PC-3 (cell line): Measurements from ENCODE around the gene SPARCL1. TPM values are rescaled to one million over a fixed set of nuclear protein-coding genes. Genes with fewer than 3 reads are reported as not detected.
A peak's percentile ranks its signal among the peaks of the same experiment; 100 is the strongest.

ENCODE experiments used
- ATAC-seq: fragments of 200-7000 bp; cut with Tn5 transposase; 2 replicates; pipeline ENCODE4 v1.9.1; 2020; ENCODE audit warnings: mild to moderate bottlenecking, moderate library complexity
- BruUV-seq: library from RNA; stranded (reverse); fragments of 400-500 nt; replicated peaks from 2 replicates; lab custom pipeline; 2021; lab: Mats Ljungman, UMichigan
- CTCF ChIA-PET: fragments of 300-600 bp; sonication (Branson Sonifier 250); formaldehyde crosslinking; loops from one replicate; lab custom pipeline; 2022; ENCODE audit warnings: antibody characterized with exemption; lab: Charles Lee
- POLR2A ChIA-PET: fragments of 300-600 bp; sonication (Branson Sonifier 250); formaldehyde crosslinking; loops from one replicate; lab custom pipeline; 2022; ENCODE audit warnings: antibody characterized with exemption; ENCODE audit not compliant: unreplicated experiment; lab: Charles Lee
- DNase-seq: peaks from one replicate; pipeline ENCODE4 v3.0.0-alpha.2; 2015
- H2AFZ ChIP-seq: fragments of 300-600 bp; sonication (generic); 2 replicates; pipeline ENCODE4 v1.6.0; 2016; ENCODE audit warnings: antibody characterized with exemption, low read length
- H3F3A ChIP-seq: fragments of 300-600 bp; sonication (generic); one replicate; pipeline ENCODE4 v1.6.0; 2017; ENCODE audit warnings: antibody characterized with exemption, low read length, control low read depth, mild to moderate bottlenecking; ENCODE audit not compliant: unreplicated experiment
- H3K27ac ChIP-seq: fragments of 300-600 bp; sonication (generic); 2 replicates; pipeline ENCODE4 v1.5.1; 2016; ENCODE audit warnings: mild to moderate bottlenecking, low read length
- H3K27me3 ChIP-seq: fragments of 300-600 bp; sonication (generic); 2 replicates; pipeline ENCODE4 v1.6.1; 2016; ENCODE audit warnings: low read length, mixed read lengths
- H3K36me3 ChIP-seq: fragments of 300-600 bp; sonication (generic); 2 replicates; pipeline ENCODE4 v1.6.1; 2016; ENCODE audit warnings: low read depth, mixed run types, low read length, mixed read lengths
- H3K4me1 ChIP-seq: fragments of 300-600 bp; sonication (generic); 2 replicates; pipeline ENCODE4 v1.5.1; 2016; ENCODE audit warnings: low read length; ENCODE audit not compliant: insufficient read depth
- H3K4me2 ChIP-seq: fragments of 300-600 bp; sonication (generic); 2 replicates; pipeline ENCODE4 v1.6.0; 2016; ENCODE audit warnings: low read length
- H3K4me3 ChIP-seq: fragments of 300-600 bp; sonication (generic); 2 replicates; pipeline ENCODE4 v1.5.1; 2016; ENCODE audit warnings: mild to moderate bottlenecking, low read length, mixed read lengths
- H3K79me2 ChIP-seq: fragments of 300-600 bp; sonication (generic); 2 replicates; pipeline ENCODE4 v1.6.1; 2017; ENCODE audit warnings: low read length, mixed read lengths
- H3K9ac ChIP-seq: fragments of 300-600 bp; sonication (generic); 2 replicates; pipeline ENCODE4 v1.6.0; 2016; ENCODE audit warnings: mild to moderate bottlenecking, low read length
- H3K9me2 ChIP-seq: fragments of 300-600 bp; sonication (generic); replicated peaks from 2 replicates; pipeline ENCODE4 v1.6.1; 2016; ENCODE audit warnings: mixed run types, low read length, mixed read lengths
- H3K9me3 ChIP-seq: fragments of 300-600 bp; sonication (generic); 2 replicates; pipeline ENCODE4 v1.6.1; 2016; ENCODE audit warnings: low read length, mixed read lengths
- H4K20me1 ChIP-seq: fragments of 300-600 bp; sonication (generic); 2 replicates; pipeline ENCODE4 v1.6.1; 2016; ENCODE audit warnings: low read length, mixed read lengths
- CTCF ChIP-seq: fragments of 300-600 bp; sonication (generic); conservative IDR thresholded peaks from 2 replicates; pipeline ENCODE4 v1.5.1; 2017; ENCODE audit warnings: antibody characterized with exemption, low read depth, mild to moderate bottlenecking, low read length
- EZH2 ChIP-seq: fragments of 300-600 bp; sonication (generic); IDR thresholded peaks from one replicate; pipeline ENCODE4 v1.6.1; 2017; ENCODE audit warnings: antibody characterized with exemption, mild to moderate bottlenecking, low read length; ENCODE audit not compliant: unreplicated experiment
- EZH2phosphoT487 ChIP-seq: fragments of 300-600 bp; sonication (generic); IDR thresholded peaks from 2 replicates; pipeline ENCODE4 v1.6.1; 2018; ENCODE audit warnings: mild to moderate bottlenecking, antibody characterized with exemption, low read length, borderline replicate concordance
- intact Hi-C: fragments of 100-400 bp; cut with micrococcal nuclease; formaldehyde crosslinking; loops from 2 replicates; pipeline ENCODE4 v1.9.0; 2023
- total RNA-seq: library from RNA; depleted of rRNA; stranded (reverse); fragments of >200 nt; gene quantifications from 2 replicates; pipeline ENCODE4 v1.2.3, GENCODE V29; 2014

SPARCL1 gene
- total RNA-seq, 1 experiment from 2014 or later: not detected

GRCh38 chr4:87567191-87567590, 38.0 kb upstream of the SPARCL1 start:
- CTCF ChIA-PET: no interaction called here
- Histone ChIP-seq H3K4me1 (peaks cover 24% of the 10 kb centered on the region), H3K4me2 (peak overlapping the region; percentile 47), H3K9me3 (no peaks in the 10 kb centered on the region), H3K27me3 (no peaks in the 10 kb centered on the region), H3K9ac (no peak overlapping the region), H3K9me2 (no peaks in the 10 kb centered on the region), H3K4me3 (no peak overlapping the region), H2AFZ (no peak overlapping the region), H3K79me2 (no peaks in the 10 kb centered on the region), H3K27ac (peak overlapping the region; percentile 24), H3K36me3 (no peaks in the 10 kb centered on the region), H4K20me1 (no peaks in the 10 kb centered on the region), H3F3A (no peaks in the 10 kb centered on the region)
- no peak for TF ChIP-seq EZH2
- no peak for TF ChIP-seq CTCF
- TF ChIP-seq EZH2phosphoT487: no peak
- intact Hi-C loops: no loop called here
- POLR2A ChIA-PET: interaction anchor here (0.6 kb wide), 1 partner anchor 10 kb away, joined by 4 read pairs; no protein-coding TSS in a partner anchor
- ATAC-seq: peak; percentile 56
- no TSS peak for BruUV-seq
- peak; percentile 48 for DNase-seq

GRCh38 chr4:87566276-87566675, 37.1 kb upstream of the SPARCL1 start:
- H3K79me2 ChIP-seq: no peaks in the 10 kb centered on the region
- peak overlapping the region; percentile 43; the same call in 1 of the 2 replicates for H2AFZ ChIP-seq
- peak overlapping the region; percentile 47 for H3K4me2 ChIP-seq
- intact Hi-C loops: no loop called here
- TF ChIP-seq EZH2 (no peak), CTCF (no peak), EZH2phosphoT487 (no peak)
- H3K9me2 ChIP-seq: no peaks in the 10 kb centered on the region
- no peaks in the 10 kb centered on the region for H3K36me3 ChIP-seq
- no peaks in the 10 kb centered on the region for H3K27me3 ChIP-seq
- peaks cover 24% of the 10 kb centered on the region for H3K4me1 ChIP-seq
- no peaks in the 10 kb centered on the region for H3K9me3 ChIP-seq
- H3K4me3 ChIP-seq: no peak overlapping the region
- H3F3A ChIP-seq: no peaks in the 10 kb centered on the region
- POLR2A ChIA-PET: interaction anchor here (0.6 kb wide), 1 partner anchor 9 kb away, joined by 4 read pairs; no protein-coding TSS in a partner anchor
- DNase-seq (peak; percentile 36), ATAC-seq (peak; percentile 91)
- CTCF ChIA-PET: no interaction called here
- peak overlapping the region; percentile 59 for H3K27ac ChIP-seq
- BruUV-seq: no TSS peak
- H3K9ac ChIP-seq: no peak overlapping the region
- H4K20me1 ChIP-seq: no peaks in the 10 kb centered on the region

DNA sequence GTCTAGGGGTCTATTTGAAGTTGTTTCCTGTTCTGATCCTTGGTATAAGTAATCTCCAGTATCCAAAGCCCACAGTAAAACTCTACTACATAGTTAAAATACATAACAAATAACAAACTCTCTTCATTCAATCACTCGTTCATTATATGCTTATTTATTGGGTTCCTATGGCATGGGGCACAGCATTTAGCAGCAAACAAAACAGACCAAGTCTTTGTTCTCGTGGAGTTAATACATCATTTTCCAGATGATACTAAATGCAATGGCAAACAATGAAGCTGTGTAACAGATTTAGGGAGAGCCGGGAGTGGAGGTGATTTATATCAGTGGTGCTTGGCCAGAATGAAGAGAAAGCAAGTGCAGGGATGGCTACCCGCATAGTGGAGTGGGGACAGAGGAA, 36.6 kb upstream of the SPARCL1 start:
- H2AFZ ChIP-seq: peak overlapping the region; percentile 43; the same call in 1 of the 2 replicates
- no peak overlapping the region for H3K9ac ChIP-seq
- H3K36me3 ChIP-seq: no peaks in the 10 kb centered on the region
- DNase-seq: no peak
- peaks cover 24% of the 10 kb centered on the region for H3K4me1 ChIP-seq
- H3K4me3 ChIP-seq: no peak overlapping the region
- BruUV-seq: no TSS peak
- ChIA-PET CTCF (no interaction called here), POLR2A (interaction anchor here (0.6 kb wide), 1 partner anchor 9 kb away, joined by 3 read pairs; no protein-coding TSS in a partner anchor)
- intact Hi-C loops: no loop called here
- peak overlapping the region; percentile 59 for H3K27ac ChIP-seq
- H3K9me2 ChIP-seq: no peaks in the 10 kb centered on the region
- peak; percentile 44 for ATAC-seq
- H3K9me3 ChIP-seq: no peaks in the 10 kb centered on the region
- no peaks in the 10 kb centered on the region for H4K20me1 ChIP-seq
- H3K27me3 ChIP-seq: no peaks in the 10 kb centered on the region
- H3K79me2 ChIP-seq: no peaks in the 10 kb centered on the region
- H3K4me2 ChIP-seq: peak overlapping the region; percentile 47; the same call in 1 of the 2 replicates
- TF ChIP-seq CTCF (no peak), EZH2phosphoT487 (no peak)
- H3F3A ChIP-seq: no peaks in the 10 kb centered on the region
